Kidney epithelial cell (primary cell): ENCODE data around the gene SMARCA2. TPM values are rescaled to one million over a fixed set of nuclear protein-coding genes. Genes with fewer than 3 reads are reported as not detected.

Experiments used
- DNase-seq: peaks from one replicate; pipeline ENCODE4 v3.0.0-alpha.2; 2010; ENCODE audit warnings: low read depth
- H3K27me3 ChIP-seq: 2 replicates; pipeline ENCODE4 v1.6.0; 2011; ENCODE audit warnings: low read length; ENCODE audit not compliant: control insufficient read depth, insufficient read depth
- H3K36me3 ChIP-seq: 2 replicates; pipeline ENCODE4 v1.5.1; 2011; ENCODE audit warnings: low read length; ENCODE audit not compliant: control insufficient read depth, insufficient read depth
- H3K4me3 ChIP-seq: 2 replicates; pipeline ENCODE4 v1.5.1; 2011; ENCODE audit warnings: low read depth, mild to moderate bottlenecking, control low read depth, low read length
- CTCF ChIP-seq: IDR thresholded peaks from 2 replicates; pipeline ENCODE4 v1.5.1; 2011; ENCODE audit warnings: mild to moderate bottlenecking, moderate library complexity, low read length, control low read depth, inconsistent platforms; ENCODE audit not compliant: insufficient read depth, poor library complexity, severe bottlenecking
- total RNA-seq: library from RNA; depleted of rRNA; stranded (reverse); fragments of >200 nt; gene quantifications from 2 replicates; pipeline ENCODE4 v1.2.3, GENCODE V29; 2015

SMARCA2 gene
- total RNA-seq, 1 donor from 2014 or later = 34.3 TPM

- Histone ChIP-seq H3K27me3 (no peaks in the 10 kb centered on the region), H3K36me3 (no peaks in the 10 kb centered on the region), H3K4me3 (no peak overlapping the region)
- no peak for DNase-seq
- no peak for TF ChIP-seq CTCF
Measured at GRCh38 chr9:2210201-2210600, 195.1 kb downstream of the SMARCA2 start.

DNA sequence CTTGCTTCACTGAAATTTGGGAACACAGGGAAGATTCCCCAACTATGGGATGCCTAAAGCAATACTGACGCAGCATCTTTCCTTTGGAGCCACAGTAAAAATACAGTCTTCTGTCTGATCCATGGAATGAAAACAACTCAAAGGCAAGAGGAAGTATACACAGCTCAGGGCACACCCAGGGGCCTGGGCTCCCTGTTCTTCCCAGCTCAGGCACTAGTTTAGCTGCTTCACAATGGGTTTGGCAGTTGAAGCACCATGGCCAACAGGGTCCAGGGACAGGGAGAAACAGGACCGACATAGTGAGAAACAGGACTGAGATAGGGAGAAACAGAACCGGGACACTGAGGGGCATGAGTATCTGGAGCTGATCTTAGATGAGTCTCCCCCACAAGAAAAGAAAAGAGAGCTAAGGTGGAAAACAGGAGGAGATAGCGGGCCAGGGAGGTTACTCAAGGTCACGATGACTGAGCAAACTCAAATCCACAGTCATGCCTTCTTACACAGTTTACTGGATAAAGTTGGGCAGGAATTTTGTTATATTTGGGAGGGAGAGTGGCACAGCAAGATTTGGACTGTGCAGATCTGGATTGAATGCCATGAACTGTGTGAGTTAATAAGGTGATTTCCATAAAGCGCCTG, 198.8 kb downstream of the SMARCA2 start:
- no peak overlapping the region for H3K4me3 ChIP-seq
- no peak for TF ChIP-seq CTCF
- no peak for DNase-seq

DNA sequence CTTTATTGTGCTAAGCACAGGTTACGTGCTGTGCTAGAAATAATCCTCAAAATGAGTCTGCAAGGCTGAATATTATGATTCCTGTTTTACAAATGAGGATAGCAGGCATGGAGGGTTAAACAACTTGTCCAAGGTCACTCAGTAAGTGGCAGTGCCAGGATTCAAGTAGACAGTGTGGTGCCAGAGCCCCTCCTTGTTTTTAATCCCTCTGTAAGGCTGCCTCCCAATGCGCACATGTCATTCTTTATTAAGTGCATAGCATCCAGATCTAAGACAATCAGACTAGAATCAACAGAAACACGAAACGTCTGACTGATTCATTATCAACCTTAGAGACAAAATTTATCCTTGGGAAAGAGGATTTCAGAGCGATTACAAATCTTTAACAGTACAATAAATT, 199.6 kb downstream of the SMARCA2 start:
- Histone ChIP-seq H3K27me3 (no peaks in the 10 kb centered on the region), H3K36me3 (no peaks in the 10 kb centered on the region), H3K4me3 (no peak overlapping the region)
- TF ChIP-seq CTCF = no peak
- DNase-seq = no peak

More for the DNA sequence above, 198.8 kb downstream of the SMARCA2 start:
- Histone ChIP-seq H3K36me3 (no peaks in the 10 kb centered on the region), H3K27me3 (no peaks in the 10 kb centered on the region)

- TF ChIP-seq CTCF = no peak
- Histone ChIP-seq H3K36me3 (no peaks in the 10 kb centered on the region), H3K4me3 (no peak overlapping the region), H3K27me3 (no peaks in the 10 kb centered on the region)
- no peak for DNase-seq
Measured at GRCh38 chr9:2215921-2216441, 200.8 kb downstream of the SMARCA2 start.

DNA sequence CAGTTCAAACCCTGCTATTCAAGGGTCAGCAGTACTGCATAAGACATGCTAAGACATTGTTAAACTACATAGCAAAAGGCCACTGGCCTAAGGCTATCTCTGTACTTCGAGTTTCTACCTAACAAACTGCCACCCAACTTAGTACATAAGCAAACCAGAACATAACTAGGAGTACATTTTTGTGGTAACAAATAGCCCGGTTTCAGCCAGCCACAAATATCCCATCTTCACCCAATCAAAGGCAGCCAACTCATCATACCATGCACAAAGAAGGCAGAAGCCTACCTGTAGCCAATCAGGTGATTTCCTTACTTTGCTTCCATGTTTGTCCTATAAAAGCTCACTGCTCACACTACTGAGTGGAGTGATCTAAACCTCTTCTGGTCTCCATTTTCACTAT, 201.4 kb downstream of the SMARCA2 start:
- H3K36me3 ChIP-seq = no peaks in the 10 kb centered on the region
- H3K4me3 ChIP-seq = no peak overlapping the region
- DNase-seq = no peak
- TF ChIP-seq CTCF = no peak
- no peaks in the 10 kb centered on the region for H3K27me3 ChIP-seq

DNA sequence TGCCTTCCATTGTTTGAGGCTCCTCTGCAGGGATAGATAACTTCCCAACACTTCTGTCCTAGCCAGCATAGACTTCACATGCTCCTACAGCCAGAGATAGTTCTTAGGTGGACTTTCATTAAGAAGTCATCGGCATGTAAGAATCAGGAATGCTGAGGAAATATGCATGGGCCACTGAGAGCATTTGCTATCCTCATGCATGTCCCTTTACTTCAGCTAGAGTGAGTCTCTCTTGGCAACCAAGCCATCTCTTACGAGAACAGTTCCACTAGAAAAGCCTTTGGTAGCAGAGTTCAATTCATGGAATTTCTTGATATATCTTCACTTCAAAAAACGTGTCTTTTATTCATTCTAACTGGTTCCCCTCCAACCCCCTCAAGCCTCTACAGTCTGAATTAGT, 202.4 kb downstream of the SMARCA2 start:
- no peak for TF ChIP-seq CTCF
- no peaks in the 10 kb centered on the region for H3K27me3 ChIP-seq
- no peak overlapping the region for H3K4me3 ChIP-seq
- no peak for DNase-seq
- no peaks in the 10 kb centered on the region for H3K36me3 ChIP-seq
